ENCODE data around the gene PCAT7.
A peak's percentile ranks its signal among the peaks of the same experiment; 100 is the strongest.

The PCAT7 gene

DNA sequence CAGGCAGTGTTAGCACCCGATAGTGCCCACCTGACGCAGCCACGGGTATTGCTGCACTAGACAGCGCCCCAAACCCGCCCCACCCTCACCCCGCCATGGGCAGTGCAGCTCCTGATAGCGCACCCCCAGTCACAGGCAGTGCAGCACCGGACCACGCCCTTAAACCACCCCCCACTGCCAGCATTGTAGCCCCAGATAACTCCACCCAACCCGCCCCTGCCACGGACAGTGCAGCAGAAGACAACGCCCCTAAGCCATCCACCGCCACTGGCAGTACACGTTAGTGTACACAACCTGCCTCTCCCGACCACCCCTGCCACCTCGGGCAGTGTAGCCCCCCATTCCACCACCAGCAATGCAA is 825 bp upstream of the PCAT7 start:
- no peaks in the 10 kb centered on the region for H3K36me3 ChIP-seq (ENCODE audit: control insufficient read depth in 2 of 2, insufficient read depth in 1 of 2, low read length in 2 of 2)
- no peak overlapping the region for H3K4me3 ChIP-seq (ENCODE audit: low read depth, low read length)
- TF ChIP-seq ZNF169 (tag by site-specific recombination; IDR thresholded peaks at IDR 0.05) = no peak
- no peak for TF ChIP-seq ZNF830 (tag by site-specific recombination; IDR thresholded peaks at IDR 0.05; ENCODE audit: low read depth)
- 0 out of 2 replicates have a peak, but pooled peaks have one; percentile 15 for TF ChIP-seq KLF1 (tag by site-specific recombination; IDR thresholded peaks at IDR 0.05)
- ChIA-PET POLR2A (no interaction called here), CTCF (interaction anchor here (0.6 to 0.7 kb wide), 2 partner anchors 39 to 123 kb away, joined by 3 to 6 read pairs; no protein-coding TSS in a partner anchor)
- no peak overlapping the region for H3K27ac ChIP-seq (ENCODE audit: extremely low read depth, low read depth, low read length)
- no peaks in the 10 kb centered on the region for H3K9me3 ChIP-seq (ENCODE audit: control insufficient read depth, insufficient read depth, low read depth, low read length)
- H3K4me1 ChIP-seq (ENCODE audit: control insufficient read depth, insufficient read depth, low read length) = no peaks in the 10 kb centered on the region

DNA sequence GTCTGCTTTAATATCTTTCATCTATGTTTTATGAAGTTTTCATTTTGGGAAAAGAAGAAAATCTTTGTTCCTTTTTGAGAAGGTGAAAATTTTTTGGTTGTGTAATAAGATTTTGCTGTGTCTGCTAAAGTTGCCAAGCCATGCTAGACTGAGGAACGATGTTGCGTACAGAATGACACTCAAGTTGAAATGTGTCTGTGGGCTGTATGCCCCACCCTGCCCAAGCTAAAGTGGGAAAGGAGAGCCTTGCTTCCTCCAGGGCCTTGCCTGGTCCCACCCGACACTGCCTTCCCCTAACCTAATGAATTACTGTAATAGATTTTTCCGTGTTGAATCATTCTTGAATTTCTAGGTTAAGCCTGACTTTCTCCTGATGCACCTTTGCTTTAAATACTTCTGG is 2.5 kb downstream of the PCAT7 start:
- no peaks in the 10 kb centered on the region for H3K36me3 ChIP-seq (ENCODE audit: control insufficient read depth in 2 of 2, insufficient read depth in 1 of 2, low read length in 2 of 2)
- ChIA-PET CTCF (no interaction called here), POLR2A (no interaction called here)
- no peak overlapping the region for H3K27ac ChIP-seq (ENCODE audit: extremely low read depth, low read depth, low read length)
- H3K4me1 ChIP-seq (ENCODE audit: control insufficient read depth, insufficient read depth, low read length) = no peaks in the 10 kb centered on the region
- no peak overlapping the region for H3K4me3 ChIP-seq (ENCODE audit: low read depth, low read length)
- TF ChIP-seq ZNF341 (tag by site-specific recombination; IDR thresholded peaks at IDR 0.05; ENCODE audit: low read depth) = no peak
- TF ChIP-seq, protein P1, sequence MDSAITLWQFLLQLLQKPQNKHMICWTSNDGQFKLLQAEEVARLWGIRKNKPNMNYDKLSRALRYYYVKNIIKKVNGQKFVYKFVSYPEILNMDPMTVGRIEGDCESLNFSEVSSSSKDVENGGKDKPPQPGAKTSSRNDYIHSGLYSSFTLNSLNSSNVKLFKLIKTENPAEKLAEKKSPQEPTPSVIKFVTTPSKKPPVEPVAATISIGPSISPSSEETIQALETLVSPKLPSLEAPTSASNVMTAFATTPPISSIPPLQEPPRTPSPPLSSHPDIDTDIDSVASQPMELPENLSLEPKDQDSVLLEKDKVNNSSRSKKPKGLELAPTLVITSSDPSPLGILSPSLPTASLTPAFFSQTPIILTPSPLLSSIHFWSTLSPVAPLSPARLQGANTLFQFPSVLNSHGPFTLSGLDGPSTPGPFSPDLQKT (IDR thresholded peaks at IDR 0.05; ENCODE audit: borderline replicate concordance, low read depth, low read length) = no peak
- no peak for TF ChIP-seq ZEB2 (tag by site-specific recombination; IDR thresholded peaks at IDR 0.05)
- TF ChIP-seq, protein P2, sequence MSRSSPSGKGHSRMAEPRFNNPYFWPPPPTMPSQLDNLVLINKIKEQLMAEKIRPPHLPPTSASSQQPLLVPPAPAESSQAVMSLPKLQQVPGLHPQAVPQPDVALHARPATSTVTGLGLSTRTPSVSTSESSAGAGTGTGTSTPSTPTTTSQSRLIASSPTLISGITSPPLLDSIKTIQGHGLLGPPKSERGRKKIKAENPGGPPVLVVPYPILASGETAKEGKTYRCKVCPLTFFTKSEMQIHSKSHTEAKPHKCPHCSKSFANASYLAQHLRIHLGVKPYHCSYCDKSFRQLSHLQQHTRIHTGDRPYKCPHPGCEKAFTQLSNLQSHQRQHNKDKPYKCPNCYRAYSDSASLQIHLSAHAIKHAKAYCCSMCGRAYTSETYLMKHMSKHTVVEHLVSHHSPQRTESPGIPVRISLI (tag by site-specific recombination; IDR thresholded peaks at IDR 0.05) = no peak
- no peak for TF ChIP-seq ZNF350 (tag by site-specific recombination; IDR thresholded peaks at IDR 0.05)
- H3K9me3 ChIP-seq (ENCODE audit: control insufficient read depth, insufficient read depth, low read depth, low read length) = no peaks in the 10 kb centered on the region

DNA sequence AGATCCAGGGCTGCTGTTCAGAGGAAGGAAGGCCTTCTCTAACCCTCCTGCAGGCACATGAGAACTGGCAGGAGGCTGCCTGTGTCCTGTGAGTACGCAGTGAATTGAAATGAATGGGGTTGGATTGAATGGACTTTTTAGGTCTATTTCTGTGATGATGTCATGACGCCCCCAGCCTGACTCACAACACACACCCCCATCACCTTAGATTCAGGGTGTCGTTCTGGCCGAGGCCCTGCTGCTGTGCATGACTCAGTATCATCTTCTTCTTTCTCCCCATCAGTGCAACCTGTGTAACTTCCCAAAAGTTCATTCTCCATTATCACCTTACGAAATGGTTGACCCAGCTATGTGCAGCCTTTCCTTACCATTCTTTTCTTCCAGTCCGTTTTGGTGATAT is 5.4 kb downstream of the PCAT7 start:
- H3K4me1 ChIP-seq (ENCODE audit: control insufficient read depth, insufficient read depth, low read length) = no peaks in the 10 kb centered on the region
- no peaks in the 10 kb centered on the region for H3K36me3 ChIP-seq (ENCODE audit: control insufficient read depth in 2 of 2, insufficient read depth in 1 of 2, low read length in 2 of 2)
- no peak overlapping the region for H3K4me3 ChIP-seq (ENCODE audit: low read depth, low read length)
- ChIA-PET CTCF (no interaction called here), POLR2A (no interaction called here)
- no peaks in the 10 kb centered on the region for H3K9me3 ChIP-seq (ENCODE audit: control insufficient read depth, insufficient read depth, low read depth, low read length)
- TF ChIP-seq ZNF394 (tag by site-specific recombination; IDR thresholded peaks at IDR 0.05; ENCODE audit: borderline replicate concordance) (no peak), ZNF561 (tag by site-specific recombination; IDR thresholded peaks at IDR 0.05; ENCODE audit: borderline replicate concordance) (no peak), ZNF391 (tag by site-specific recombination; IDR thresholded peaks at IDR 0.05; ENCODE audit: borderline replicate concordance, low read depth) (no peak), ZNF624 (tag by site-specific recombination; IDR thresholded peaks at IDR 0.05) (no peak), ZBTB1 (tag by site-specific recombination; IDR thresholded peaks at IDR 0.05) (no peak), SCRT1 (tag by site-specific recombination; IDR thresholded peaks at IDR 0.05; ENCODE audit: borderline replicate concordance) (no peak), ZFHX2 (tag by site-specific recombination; conservative IDR thresholded peaks at IDR 0.05) (no peak), ZNF837 (tag by site-specific recombination; IDR thresholded peaks at IDR 0.05) (no peak), KLF8 (tag by site-specific recombination; IDR thresholded peaks at IDR 0.05) (no peak), ZBTB48 (tag by site-specific recombination; IDR thresholded peaks at IDR 0.05) (no peak), ZNF140 (tag by site-specific recombination; IDR thresholded peaks at IDR 0.05) (no peak), BCL11A (tag by site-specific recombination; IDR thresholded peaks at IDR 0.05; ENCODE audit: low read depth) (no peak), GLI4 (tag by site-specific recombination; IDR thresholded peaks at IDR 0.05) (no peak), ZNF184 (tag by site-specific recombination; IDR thresholded peaks at IDR 0.05) (no peak)
- TF ChIP-seq, protein P3, sequence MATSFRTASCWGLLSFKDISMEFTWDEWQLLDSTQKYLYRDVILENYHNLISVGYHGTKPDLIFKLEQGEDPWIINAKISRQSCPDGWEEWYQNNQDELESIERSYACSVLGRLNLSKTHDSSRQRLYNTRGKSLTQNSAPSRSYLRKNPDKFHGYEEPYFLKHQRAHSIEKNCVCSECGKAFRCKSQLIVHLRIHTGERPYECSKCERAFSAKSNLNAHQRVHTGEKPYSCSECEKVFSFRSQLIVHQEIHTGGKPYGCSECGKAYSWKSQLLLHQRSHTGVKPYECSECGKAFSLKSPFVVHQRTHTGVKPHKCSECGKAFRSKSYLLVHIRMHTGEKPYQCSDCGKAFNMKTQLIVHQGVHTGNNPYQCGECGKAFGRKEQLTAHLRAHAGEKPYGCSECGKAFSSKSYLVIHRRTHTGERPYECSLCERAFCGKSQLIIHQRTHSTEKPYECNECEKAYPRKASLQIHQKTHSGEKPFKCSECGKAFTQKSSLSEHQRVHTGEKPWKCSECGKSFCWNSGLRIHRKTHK (tag by site-specific recombination; IDR thresholded peaks at IDR 0.05) = no peak
- TF ChIP-seq, protein P4, sequence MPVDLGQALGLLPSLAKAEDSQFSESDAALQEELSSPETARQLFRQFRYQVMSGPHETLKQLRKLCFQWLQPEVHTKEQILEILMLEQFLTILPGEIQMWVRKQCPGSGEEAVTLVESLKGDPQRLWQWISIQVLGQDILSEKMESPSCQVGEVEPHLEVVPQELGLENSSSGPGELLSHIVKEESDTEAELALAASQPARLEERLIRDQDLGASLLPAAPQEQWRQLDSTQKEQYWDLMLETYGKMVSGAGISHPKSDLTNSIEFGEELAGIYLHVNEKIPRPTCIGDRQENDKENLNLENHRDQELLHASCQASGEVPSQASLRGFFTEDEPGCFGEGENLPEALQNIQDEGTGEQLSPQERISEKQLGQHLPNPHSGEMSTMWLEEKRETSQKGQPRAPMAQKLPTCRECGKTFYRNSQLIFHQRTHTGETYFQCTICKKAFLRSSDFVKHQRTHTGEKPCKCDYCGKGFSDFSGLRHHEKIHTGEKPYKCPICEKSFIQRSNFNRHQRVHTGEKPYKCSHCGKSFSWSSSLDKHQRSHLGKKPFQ (tag by site-specific recombination; IDR thresholded peaks at IDR 0.05) = no peak
- TF ChIP-seq, protein P5, sequence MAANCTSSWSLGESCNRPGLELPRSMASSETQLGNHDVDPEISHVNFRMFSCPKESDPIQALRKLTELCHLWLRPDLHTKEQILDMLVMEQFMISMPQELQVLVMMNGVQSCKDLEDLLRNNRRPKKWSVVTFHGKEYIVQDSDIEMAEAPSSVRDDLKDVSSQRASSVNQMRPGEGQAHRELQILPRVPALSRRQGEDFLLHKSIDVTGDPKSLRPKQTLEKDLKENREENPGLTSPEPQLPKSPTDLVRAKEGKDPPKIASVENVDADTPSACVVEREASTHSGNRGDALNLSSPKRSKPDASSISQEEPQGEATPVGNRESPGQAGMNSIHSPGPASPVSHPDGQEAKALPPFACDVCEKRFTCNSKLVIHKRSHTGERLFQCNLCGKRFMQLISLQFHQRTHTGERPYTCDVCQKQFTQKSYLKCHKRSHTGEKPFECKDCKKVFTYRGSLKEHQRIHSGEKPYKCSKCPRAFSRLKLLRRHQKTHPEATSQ (tag by site-specific recombination; IDR thresholded peaks at IDR 0.05) = no peak
- H3K27ac ChIP-seq (ENCODE audit: extremely low read depth, low read depth, low read length) = no peak overlapping the region

Measured in HEK293 (cell line).